GM12878 (cell line): ENCODE results near the gene SH2D6. TPM values are rescaled to one million over a fixed set of nuclear protein-coding genes. Genes with fewer than 3 reads are reported as not detected.

Source experiments
- ATAC-seq: fragments of 200-7000 bp; cut with Tn5 transposase; 3 replicates; pipeline ENCODE4 v1.9.1; 2020; ENCODE audit warnings: mild to moderate bottlenecking, moderate library complexity
- BruUV-seq: library from RNA; stranded (reverse); fragments of 400-500 nt; replicated peaks from 2 replicates; lab custom pipeline; 2021; lab: Mats Ljungman, UMichigan
- CTCF ChIA-PET: fragments of 300-600 bp; sonication (Branson Sonifier 250); formaldehyde crosslinking; extraction: SDS; loops from one replicate; lab custom pipeline; 2021; ENCODE audit warnings: inconsistent platforms; lab: Yijun Ruan, JAX
- POLR2A ChIA-PET: fragments of 350-600 bp; formaldehyde crosslinking; extraction: SDS; loops from one replicate; lab custom pipeline; 2021; ENCODE audit warnings: inconsistent platforms; lab: Charles Lee
- RAD21 ChIA-PET: fragments of 300-600 bp; sonication (Branson Sonifier 250); formaldehyde crosslinking; loops from one replicate; lab custom pipeline; 2023; ENCODE audit warnings: antibody characterized with exemption; ENCODE audit not compliant: unreplicated experiment; lab: Charles Lee
- SMC1A ChIA-PET: fragments of 300-600 bp; sonication (Branson Sonifier 250); formaldehyde crosslinking; loops from one replicate; lab custom pipeline; 2023; ENCODE audit not compliant: unreplicated experiment, uncharacterized antibody; lab: Charles Lee
- DNase-seq: peaks from one replicate; pipeline ENCODE4 v3.0.0-alpha.2; 2011; ENCODE audit warnings: low read depth, low spot score
- FAIRE-seq: peaks from 3 replicates; lab custom pipeline; 2011; peaks lifted over from hg19 to GRCh38; lab: Jason Lieb, UNC
- H2AFZ ChIP-seq: 2 replicates; pipeline ENCODE4 v1.6.0; 2011; ENCODE audit warnings: low read depth, low read length, control low read depth; ENCODE audit not compliant: control insufficient read depth
- H3K27ac ChIP-seq: 2 replicates; pipeline ENCODE4 v1.5.1; 2011; ENCODE audit warnings: control low read depth; ENCODE audit not compliant: control insufficient read depth, insufficient read depth
- H3K27me3 ChIP-seq, 2 experiments: replicated peaks in 1 of 2; 2 replicates each; pipeline versions ENCODE4 v1.6.0 to v1.6.1; 2011; ENCODE audit warnings: low read length in 1 of 2; ENCODE audit not compliant: control insufficient read depth in 2 of 2, insufficient read depth in 2 of 2
- H3K36me3 ChIP-seq, 2 experiments: 2 replicates each; pipeline ENCODE4 v1.5.1; 2011; ENCODE audit warnings: low read length in 1 of 2; ENCODE audit not compliant: control insufficient read depth in 2 of 2, insufficient read depth in 2 of 2
- H3K4me1 ChIP-seq: 2 replicates; pipeline ENCODE4 v1.6.1; 2011; ENCODE audit warnings: mild to moderate bottlenecking, low read length, moderate library complexity, mixed read lengths; ENCODE audit not compliant: control insufficient read depth, insufficient read depth
- H3K4me2 ChIP-seq: 2 replicates; pipeline ENCODE4 v1.6.0; 2011; ENCODE audit warnings: control low read depth; ENCODE audit not compliant: control insufficient read depth, insufficient read depth
- H3K4me3 ChIP-seq: fragments of 200-600 bp; sonication (generic); 2 replicates; pipeline ENCODE4 v1.5.1; 2016
- H3K79me2 ChIP-seq: 2 replicates; pipeline ENCODE4 v1.6.0; 2011; ENCODE audit warnings: low read length; ENCODE audit not compliant: control insufficient read depth, insufficient read depth
- H3K9ac ChIP-seq: 2 replicates; pipeline ENCODE4 v1.8.0; 2011; ENCODE audit warnings: low read length, control low read depth, mixed read lengths; ENCODE audit not compliant: control insufficient read depth, insufficient read depth
- H3K9me3 ChIP-seq: replicated peaks from 3 replicates; pipeline ENCODE4 v1.5.1; 2011; ENCODE audit warnings: mild to moderate bottlenecking, low read length; ENCODE audit not compliant: control insufficient read depth, insufficient read depth
- H4K20me1 ChIP-seq: 2 replicates; pipeline ENCODE4 v1.6.0; 2011; ENCODE audit not compliant: control insufficient read depth, insufficient read depth
- CTCF ChIP-seq, 3 experiments: IDR thresholded peaks in 2 of 3; conservative IDR thresholded peaks in 1 of 3; 2 replicates each; pipeline ENCODE4 v1.5.1; 2011; ENCODE audit warnings: low read depth in 3 of 3, low read length in 3 of 3, mild to moderate bottlenecking in 3 of 3, control low read depth in 2 of 3, moderate library complexity in 2 of 3, inconsistent platforms in 1 of 3, mixed read lengths in 1 of 3; ENCODE audit not compliant: control insufficient read depth in 2 of 3, insufficient read depth in 1 of 3; ENCODE audit errors: extremely low read depth in 1 of 3
- FOXK2 ChIP-seq: fragments of 450-650 bp; IDR thresholded peaks from 2 replicates; pipeline ENCODE4 v1.6.1; 2017; ENCODE audit warnings: mild to moderate bottlenecking, moderate library complexity
- NR2F1 ChIP-seq: fragments of 450-650 bp; conservative IDR thresholded peaks from 2 replicates; pipeline ENCODE4 v1.6.1; 2017; ENCODE audit warnings: mild to moderate bottlenecking
- PAX5 ChIP-seq: IDR thresholded peaks from 2 replicates; pipeline ENCODE4 v1.6.1; 2011; ENCODE audit warnings: low read depth, low read length, borderline replicate concordance
- RELA ChIP-seq: fragments of 450-650 bp; IDR thresholded peaks from 2 replicates; pipeline ENCODE4 v1.8.0; 2014; ENCODE audit warnings: borderline replicate concordance; ENCODE audit not compliant: partially characterized antibody
- SPI1 ChIP-seq: IDR thresholded peaks from 2 replicates; pipeline ENCODE4 v1.6.1; 2011; ENCODE audit warnings: low read depth, mild to moderate bottlenecking, low read length, moderate library complexity, borderline replicate concordance; ENCODE audit not compliant: insufficient read depth
- YY1 ChIP-seq: IDR thresholded peaks from 2 replicates; pipeline ENCODE4 v1.6.1; 2011; ENCODE audit warnings: low read depth, mild to moderate bottlenecking, low read length
- WGBS: methylation state at CpG from one replicate; pipeline ENCODE4 v1.1.6; 2016; ENCODE audit warnings: low lambda C conversion rate; ENCODE audit not compliant: insufficient replicate concordance, insufficient coverage; ENCODE audit errors: missing lambda C conversion rate; 5-methylcytosine and 5-hydroxymethylcytosine counted together
- in situ Hi-C: fragments of 300-500 bp; cut with MboI; formaldehyde crosslinking; loops from 9 replicates; pipeline ENCODE4 v1.14.3; 2018; ENCODE audit warnings: mixed read lengths
- intact Hi-C: fragments of 100-400 bp; cut with micrococcal nuclease; formaldehyde crosslinking; loops from one replicate; pipeline ENCODE4 v1.14.2; 2022; ENCODE audit not compliant: unreplicated experiment
- polyA plus RNA-seq, 11 experiments: library from polyadenylated mRNA; depleted of rRNA in 4 of 11; unstranded in 6 of 11; stranded (reverse) in 5 of 11; fragments of >200 nt; fragmentation: Nextera tagmentation in 4 of 11; fragmentation: Illumina TruSeq in 1 of 11; extraction: Ambion mirVana in 4 of 11; extraction: Trizol in 1 of 11; gene quantifications; 1 replicate in 1 of 11; 2 replicates in 10 of 11; pipeline versions ENCODE4 v1.2.1 to v1.2.3, GENCODE V29; 2011 to 2016; ENCODE audit warnings: inconsistent platforms in 2 of 11, missing spikeins in 2 of 11, low read depth in 1 of 11
- total RNA-seq, 4 experiments: library from RNA; depleted of rRNA in 3 of 4; stranded (reverse); fragments of >200 nt in 3 of 4; fragmentation: Illumina TruSeq in 1 of 4; extraction: Trizol in 1 of 4; gene quantifications; 2 replicates each; pipeline versions ENCODE4 v1.2.1 to v1.2.3, GENCODE V29; 2013 to 2021

The SH2D6 gene
- total and polyA plus RNA-seq, 10 of the 15 experiments (the other 5 are each of a cell fraction or from before 2014, with no cell fraction given): 0.23 to 0.59 (median 0.34) TPM; not detected in 6

GRCh38 chr2:85470850-85471800 is 52.6 kb downstream of the SH2D6 start:
- in situ Hi-C loops (no loop called here), intact Hi-C loops (no loop called here)
- Histone ChIP-seq H3K9me3 (no peaks in the 10 kb centered on the region), H3K4me1 (no peaks in the 10 kb centered on the region), H3K36me3 (no peaks in the 10 kb centered on the region), H3K4me2 (no peak overlapping the region), H3K4me3 (no peak overlapping the region), H3K9ac (no peak overlapping the region), H3K79me2 (no peaks in the 10 kb centered on the region), H3K27me3 (0 out of 4 replicates have a peak, but pooled peaks cover 0 to 2% of the 10 kb centered on the region in 2 experiments), H3K27ac (no peak overlapping the region), H2AFZ (no peak overlapping the region)
- CTCF ChIA-PET: interaction anchor here (1.0 kb wide), 1 partner anchor 34 kb away, joined by 3 read pairs; no protein-coding TSS in a partner anchor
- RAD21 ChIA-PET: interaction anchor here (0.6 kb wide), 1 partner anchor 20 kb away, joined by 4 read pairs; no protein-coding TSS in a partner anchor
- FAIRE-seq (no peak), ATAC-seq (no peak)
- SMC1A ChIA-PET: interaction anchor here (1.4 kb wide), 1 partner anchor 26 kb away, joined by 3 read pairs; no protein-coding TSS in a partner anchor
- no TSS peak for BruUV-seq
- 36% methylated on average over 9 of the region's 11 CpGs for WGBS
- TF ChIP-seq CTCF (IDR thresholded peaks at IDR 0.05 in 2 of 3, conservative IDR thresholded peaks at IDR 0.05 in 1 of 3; ENCODE audit: control insufficient read depth in 2 of 3, extremely low read depth in 1 of 3, insufficient read depth in 1 of 3, low read depth in 3 of 3, low read length in 3 of 3): no peak
- TF ChIP-seq YY1: no peak
- no peak for TF ChIP-seq PAX5
- no peak for TF ChIP-seq NR2F1
- no peak for TF ChIP-seq SPI1
- TF ChIP-seq RELA: no peak
- no peak for TF ChIP-seq FOXK2
- TF ChIP-seq, all 136 proteins: peak for 0
- no peaks in the 10 kb centered on the region for H4K20me1 ChIP-seq
- POLR2A ChIA-PET: interaction anchor here (0.6 to 0.9 kb wide), 2 partner anchors 23 to 144 kb away, joined by 3 to 5 read pairs; no protein-coding TSS in a partner anchor
- DNase-seq: no peak
